GM18858 (cell line): ENCODE results near the gene VAV1.
"Not testable (repeated sequence)": the region's sequence is repeated elsewhere in the genome, so short reads cannot be mapped to it uniquely, and the experiment has no call there.

Experiments
- ATAC-seq: cut with Tn5 transposase; IDR thresholded peaks from one replicate; pipeline ENCODE4 v1.9.1; 2021; ENCODE audit not compliant: unreplicated experiment

VAV1 gene

GRCh38 chr19:6849876-6850275 is 77.4 kb downstream of the VAV1 start:
- no peak for ATAC-seq

GRCh38 chr19:6851359-6851758 is 78.9 kb downstream of the VAV1 start:
- no peak for ATAC-seq

GRCh38 chr19:6852001-6852400 is 79.5 kb downstream of the VAV1 start:
- no peak for ATAC-seq

- ATAC-seq: no peak
Observed at GRCh38 chr19:6853868-6854267, 81.4 kb downstream of the VAV1 start.

GRCh38 chr19:6854758-6855157 is 82.2 kb downstream of the VAV1 start:
- no peak for ATAC-seq

- ATAC-seq: no peak
Observed at GRCh38 chr19:6856749-6857372, 84.4 kb downstream of the VAV1 start.

- ATAC-seq: no peak
Observed at GRCh38 chr19:6861683-6862286, 89.3 kb downstream of the VAV1 start.

- ATAC-seq: no peak
Observed at GRCh38 chr19:6862673-6863078, 90.2 kb downstream of the VAV1 start.

GRCh38 chr19:6864325-6864940 is 91.9 kb downstream of the VAV1 start:
- no peak for ATAC-seq

- ATAC-seq: no peak
Observed at GRCh38 chr19:6865849-6866248, 93.3 kb downstream of the VAV1 start.

- ATAC-seq: no peak
Observed at GRCh38 chr19:6866741-6867151, 94.2 kb downstream of the VAV1 start.

- ATAC-seq: no peak
Observed at GRCh38 chr19:6868351-6868750, 95.8 kb downstream of the VAV1 start.

- not testable (repeated sequence) for ATAC-seq
Observed at GRCh38 chr19:6869151-6869882, 96.8 kb downstream of the VAV1 start.

- no peak for ATAC-seq
Observed at GRCh38 chr19:6873708-6874431, 101.4 kb downstream of the VAV1 start.

- ATAC-seq: no peak
Observed at GRCh38 chr19:6875218-6875617, 102.7 kb downstream of the VAV1 start.

- no peak for ATAC-seq
Observed at GRCh38 chr19:6876748-6877147, 104.2 kb downstream of the VAV1 start.

GRCh38 chr19:6877766-6878165 is 105.3 kb downstream of the VAV1 start:
- no peak for ATAC-seq

GRCh38 chr19:6886277-6886897 is 113.9 kb downstream of the VAV1 start:
- no peak for ATAC-seq

GRCh38 chr19:6887316-6887715 is 114.8 kb downstream of the VAV1 start, which contains the start of gene ADGRE1:
ADGRE1 (plus strand) TSS chr19:6887579; CDS start chr19:6887609, 30 bp downstream.
- no peak for ATAC-seq

GRCh38 chr19:6888967-6889366 is 116.5 kb downstream of the VAV1 start:
- ATAC-seq: no peak
